HG03108 (cell line): ENCODE measurements around the gene SMIM23.

ENCODE experiments used
- ATAC-seq: cut with Tn5 transposase; IDR thresholded peaks from one replicate; pipeline ENCODE4 v1.9.1; 2021; ENCODE audit warnings: moderate library complexity; ENCODE audit not compliant: unreplicated experiment

Gene SMIM23

GRCh38 chr5:171785517-171785916, at the start of gene SMIM23:
Gene SMIM23 (plus strand): TSS chr5:171785817. CDS start chr5:171785872, 55 bp downstream.
- ATAC-seq, result no peak

DNA sequence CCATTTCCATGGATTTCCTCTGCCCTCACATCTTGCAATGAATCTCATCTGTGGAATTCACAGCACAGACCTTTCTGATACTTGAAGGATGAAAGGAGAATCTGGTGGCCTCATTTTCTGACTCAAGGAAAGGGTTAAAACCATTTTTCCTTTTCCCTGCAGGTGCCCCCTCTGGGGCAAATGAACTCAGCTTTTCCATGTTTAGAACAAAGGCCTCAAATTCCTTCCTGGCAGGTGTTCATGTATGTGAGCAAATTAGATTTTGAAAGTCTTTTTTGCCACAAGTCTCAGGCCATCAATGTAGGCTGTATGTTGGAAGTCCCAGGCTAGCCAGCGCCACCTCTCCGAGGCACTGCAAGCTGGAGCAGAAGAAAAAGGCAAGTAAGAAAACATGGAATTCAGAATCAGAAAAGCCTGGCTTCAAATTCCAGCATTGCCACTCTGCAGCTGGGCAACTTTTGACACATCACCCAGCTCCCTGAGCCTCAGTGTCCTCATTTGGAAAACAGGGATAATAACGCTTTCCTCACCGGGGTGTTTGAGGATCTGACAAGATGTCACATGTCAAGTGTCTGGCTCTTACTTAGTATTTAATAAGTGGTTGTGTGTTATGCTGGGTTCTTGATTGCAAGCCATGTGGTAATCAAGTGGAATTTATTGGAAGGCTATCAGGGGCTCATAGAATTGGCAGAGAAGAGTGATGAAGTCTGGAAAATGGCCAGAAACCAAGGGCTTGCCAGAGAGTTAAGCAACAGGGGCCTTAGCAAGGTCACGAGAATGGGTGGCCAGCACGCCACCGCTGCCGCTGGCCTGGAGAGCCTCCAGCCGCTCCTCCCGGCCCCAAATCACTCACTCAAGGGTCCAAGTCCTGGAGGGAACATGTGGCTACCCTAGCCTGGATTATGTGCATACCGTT, 48.4 kb upstream of the SMIM23 start:
- ATAC-seq, result no peak

GRCh38 chr5:171738501-171738900, 47.1 kb upstream of the SMIM23 start:
- no peak for ATAC-seq

- ATAC-seq, result no peak
These were observed 46.3 kb upstream of the SMIM23 start for GRCh38 chr5:171739271-171739670.

- ATAC-seq, result no peak
These were observed 42.1 kb upstream of the SMIM23 start for GRCh38 chr5:171743436-171744076.

DNA sequence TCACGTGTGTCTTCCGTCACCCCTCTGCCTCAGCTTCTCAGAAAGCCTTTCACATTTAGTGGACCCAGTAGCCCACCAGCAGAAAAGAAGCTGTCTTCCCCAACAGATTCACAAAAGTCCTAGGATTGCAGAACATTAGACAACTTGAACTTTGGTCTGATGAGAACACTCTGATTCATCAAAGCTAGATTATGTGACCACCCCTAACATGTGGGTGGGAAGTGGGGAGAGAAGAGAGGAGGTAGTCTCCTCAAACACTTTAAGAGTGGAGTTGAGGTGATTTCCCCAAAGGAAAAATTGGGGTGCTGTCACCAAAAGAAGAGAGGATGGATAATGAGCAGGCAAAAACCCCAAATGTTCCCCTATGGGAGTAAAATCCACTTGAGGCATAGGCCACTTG, 41.4 kb upstream of the SMIM23 start:
- ATAC-seq, result no peak

- no peak for ATAC-seq
These were observed 40.7 kb upstream of the SMIM23 start for GRCh38 chr5:171744882-171745281.

DNA sequence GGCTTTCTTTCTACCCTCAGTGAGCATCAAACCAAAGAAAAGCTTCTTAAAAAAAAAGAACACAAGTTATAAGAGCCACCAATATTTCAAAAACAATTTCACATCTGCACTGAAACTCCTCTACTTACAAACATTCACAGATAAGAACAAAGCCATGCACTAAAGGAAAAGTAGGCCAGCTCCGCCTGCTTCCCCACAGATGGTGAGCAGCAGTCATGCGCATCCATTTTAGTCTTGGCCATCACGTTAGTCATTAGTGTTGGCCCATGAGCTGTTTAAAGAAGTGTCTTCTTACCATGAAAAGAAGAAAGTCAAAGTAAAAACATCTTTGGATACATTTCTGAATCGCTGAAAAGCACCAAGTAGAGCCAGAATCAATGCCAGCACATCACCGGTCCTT, 40.0 kb upstream of the SMIM23 start:
- no peak for ATAC-seq

DNA sequence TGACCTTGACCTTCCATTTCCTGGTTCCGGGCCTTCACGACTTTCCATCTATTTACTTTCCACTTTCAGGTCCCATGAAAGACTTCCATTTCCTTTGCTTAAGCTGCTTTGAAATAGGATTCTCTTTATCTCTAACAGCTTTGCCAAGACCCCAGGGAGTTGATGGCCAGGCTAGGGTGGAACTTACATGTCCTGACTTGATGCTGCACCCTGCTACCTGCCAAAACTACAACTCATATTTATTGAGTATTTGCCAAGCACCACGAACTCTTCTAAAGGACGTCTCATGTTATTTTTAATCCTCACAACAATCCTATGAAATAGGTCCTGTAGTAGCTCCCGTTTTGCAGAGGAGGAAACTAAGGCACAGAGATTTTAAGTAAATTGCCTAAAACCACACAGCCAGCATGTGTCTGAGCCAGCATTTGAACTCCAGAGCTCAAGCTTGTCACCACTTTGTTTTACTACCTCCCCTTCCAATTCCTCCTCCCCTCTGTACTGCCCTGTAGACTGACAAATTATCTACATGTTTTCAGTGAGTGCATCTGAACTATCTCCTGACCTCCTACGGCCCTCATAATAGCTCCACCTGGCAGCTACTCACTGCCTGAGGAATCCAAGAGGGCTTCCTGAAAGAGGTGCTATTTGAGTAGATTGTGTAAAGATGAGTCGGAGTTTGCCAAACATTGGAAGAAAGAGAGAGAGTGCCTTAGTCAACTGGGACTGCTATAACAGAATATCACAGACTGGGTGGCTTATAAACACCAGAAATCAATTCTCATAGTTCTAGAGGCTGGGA, 38.4 kb upstream of the SMIM23 start:
- ATAC-seq, result no peak

DNA sequence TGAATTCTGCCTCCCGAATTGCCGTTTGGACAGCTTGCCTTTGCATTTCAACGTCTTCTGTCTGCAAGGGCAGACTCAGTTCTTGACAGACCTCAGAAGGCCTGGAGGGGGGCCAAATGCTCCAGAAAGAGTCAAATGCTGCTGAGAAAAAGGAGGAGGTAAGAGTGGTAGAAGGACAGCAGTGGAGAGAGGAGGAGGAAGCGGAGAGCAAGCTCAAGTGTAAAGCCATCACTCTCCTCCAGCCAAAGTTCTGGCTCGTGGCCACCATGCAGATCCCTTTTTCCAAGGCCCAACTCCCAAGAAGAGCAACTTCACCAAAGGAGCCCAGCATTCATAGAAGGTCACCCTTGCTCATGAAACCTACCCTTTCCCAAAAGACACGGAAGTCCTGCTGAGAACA, 36.9 kb upstream of the SMIM23 start:
- ATAC-seq, result no peak

GRCh38 chr5:171749365-171749764, 36.3 kb upstream of the SMIM23 start:
- ATAC-seq, result no peak

- ATAC-seq, result no peak
These were observed 35.3 kb upstream of the SMIM23 start for GRCh38 chr5:171750311-171750788.

- no peak for ATAC-seq
These were observed 30.2 kb upstream of the SMIM23 start for GRCh38 chr5:171755354-171755821.

- ATAC-seq, result no peak
These were observed 27.6 kb upstream of the SMIM23 start for GRCh38 chr5:171757853-171758535.

- ATAC-seq, result no peak
These were observed 25.8 kb upstream of the SMIM23 start for GRCh38 chr5:171759777-171760176.

DNA sequence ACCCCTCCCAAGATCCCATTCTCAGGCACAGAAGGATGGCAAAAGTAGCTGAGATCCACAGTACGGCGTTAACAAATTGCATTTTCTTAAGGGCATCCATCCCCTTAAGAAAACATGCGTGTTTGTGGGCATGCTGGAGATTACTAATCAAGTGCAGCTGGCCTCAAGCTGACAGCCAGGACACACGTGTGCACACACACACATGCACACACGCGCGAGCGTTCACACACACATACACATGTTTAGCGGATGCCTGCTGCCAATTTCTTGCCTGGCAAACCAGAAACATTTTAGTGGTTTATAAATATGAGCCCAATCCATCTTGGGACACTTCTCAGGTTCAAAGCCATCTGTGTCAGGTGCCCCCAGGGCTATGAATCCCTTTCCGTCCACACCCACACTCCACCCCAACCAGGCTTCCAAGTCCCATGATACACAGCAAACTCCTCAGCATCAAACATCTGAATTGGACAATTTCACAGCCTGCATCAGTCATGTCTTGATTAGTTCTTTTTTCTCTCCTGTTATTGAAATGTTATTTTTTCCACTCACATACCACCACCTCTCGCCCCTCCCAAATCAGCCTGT, 23.5 kb upstream of the SMIM23 start:
- no peak for ATAC-seq

DNA sequence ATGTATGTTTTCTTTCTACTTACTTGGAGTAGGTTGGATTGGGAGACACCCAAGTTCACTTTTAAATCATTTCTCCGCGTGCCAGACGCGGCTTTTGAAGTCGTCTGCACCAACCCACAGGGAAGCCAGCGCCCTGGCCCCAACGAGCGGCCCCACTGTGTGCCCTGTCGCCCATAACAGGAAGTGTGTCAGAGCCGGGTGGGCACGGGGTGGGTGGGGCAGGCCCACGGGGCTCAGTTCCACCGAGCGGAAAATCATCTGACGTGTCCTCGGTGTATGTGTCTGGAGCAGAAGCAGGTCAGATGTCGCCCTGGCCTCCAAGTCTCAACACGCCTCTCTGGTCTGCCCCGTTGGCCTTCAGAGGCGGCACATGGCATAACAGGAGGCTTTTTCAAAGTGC, 22.7 kb upstream of the SMIM23 start:
- no peak for ATAC-seq

DNA sequence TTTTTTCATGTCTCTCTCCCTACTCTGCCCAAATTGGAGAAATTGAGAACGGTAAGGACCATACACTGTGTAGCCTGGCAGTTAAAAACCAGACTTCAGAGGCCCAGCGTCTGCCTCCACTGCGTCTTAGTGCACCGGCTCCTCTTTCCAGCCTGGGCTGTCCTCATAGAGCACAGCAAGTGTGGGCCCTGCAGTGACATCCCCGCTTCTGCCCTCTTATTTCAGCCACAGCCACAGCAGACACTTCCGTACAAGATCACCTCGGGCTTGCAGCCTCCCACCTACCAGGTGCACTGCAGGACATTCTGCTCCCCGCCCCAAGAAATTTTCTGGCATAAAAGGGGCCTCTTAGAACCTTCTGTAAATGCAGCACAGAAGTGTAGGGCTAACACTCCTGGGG, 21.4 kb upstream of the SMIM23 start:
- no peak for ATAC-seq

GRCh38 chr5:171766875-171767274, 18.7 kb upstream of the SMIM23 start:
- no peak for ATAC-seq

- no peak for ATAC-seq
These were observed 15.5 kb upstream of the SMIM23 start for GRCh38 chr5:171770153-171770552.
